ENCODE measurements around the gene TMPRSS6. TPM values are rescaled to one million over a fixed set of nuclear protein-coding genes. Genes with fewer than 3 reads are reported as not detected.

The TMPRSS6 gene
- total and polyA plus RNA-seq, 8 donors: 0.25 to 1.5 (median 0.46) TPM; not detected in 4

DNA sequence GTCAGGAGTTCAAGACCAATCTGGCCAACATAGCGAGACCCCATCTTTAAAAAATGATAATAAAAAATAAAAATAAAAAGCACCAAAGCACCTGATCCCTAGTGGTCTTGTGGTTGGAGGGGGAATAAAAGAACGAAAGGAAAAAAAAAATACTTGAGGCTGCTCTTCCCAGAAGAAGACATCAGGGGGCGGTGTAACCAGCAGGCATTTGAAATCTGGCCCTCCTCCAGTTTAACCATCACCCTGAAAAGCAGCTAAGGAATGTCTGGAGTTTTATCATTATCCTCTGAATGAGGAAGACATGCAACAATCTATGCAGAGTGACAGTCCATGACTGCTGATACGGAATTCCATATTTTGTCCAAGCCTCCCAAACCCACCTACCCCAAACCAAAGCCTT lies 63.6 kb downstream of the TMPRSS6 start:
- Histone ChIP-seq H3K9me3 (no peaks in the 10 kb centered on the region), H3K27ac (no peak overlapping the region), H3K4me1 (peaks cover under 1 to 25% (median 13%) of the 10 kb centered on the region in 4 donors), H3K27me3 (peaks cover 0 to 7% (median 0%) of the 10 kb centered on the region in 3 donors), H3K4me3 (no peak overlapping the region), H3K36me3 (no peaks in the 10 kb centered on the region)
- no peak for DNase-seq
- 40 to 54% (median 45%) methylated on average over 4 of the region's 4 CpGs for WGBS, 5 donors
- intact Hi-C loops (cut with DNase I; ENCODE audit: low total_unique reads): no loop called here
- TF ChIP-seq, protein P1, sequence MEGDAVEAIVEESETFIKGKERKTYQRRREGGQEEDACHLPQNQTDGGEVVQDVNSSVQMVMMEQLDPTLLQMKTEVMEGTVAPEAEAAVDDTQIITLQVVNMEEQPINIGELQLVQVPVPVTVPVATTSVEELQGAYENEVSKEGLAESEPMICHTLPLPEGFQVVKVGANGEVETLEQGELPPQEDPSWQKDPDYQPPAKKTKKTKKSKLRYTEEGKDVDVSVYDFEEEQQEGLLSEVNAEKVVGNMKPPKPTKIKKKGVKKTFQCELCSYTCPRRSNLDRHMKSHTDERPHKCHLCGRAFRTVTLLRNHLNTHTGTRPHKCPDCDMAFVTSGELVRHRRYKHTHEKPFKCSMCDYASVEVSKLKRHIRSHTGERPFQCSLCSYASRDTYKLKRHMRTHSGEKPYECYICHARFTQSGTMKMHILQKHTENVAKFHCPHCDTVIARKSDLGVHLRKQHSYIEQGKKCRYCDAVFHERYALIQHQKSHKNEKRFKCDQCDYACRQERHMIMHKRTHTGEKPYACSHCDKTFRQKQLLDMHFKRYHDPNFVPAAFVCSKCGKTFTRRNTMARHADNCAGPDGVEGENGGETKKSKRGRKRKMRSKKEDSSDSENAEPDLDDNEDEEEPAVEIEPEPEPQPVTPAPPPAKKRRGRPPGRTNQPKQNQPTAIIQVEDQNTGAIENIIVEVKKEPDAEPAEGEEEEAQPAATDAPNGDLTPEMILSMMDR (IDR thresholded peaks at IDR 0.05): peak in 2 of 7 experiments; percentile 16 to 26
- TF ChIP-seq POLR2AphosphoS5 (IDR thresholded peaks at IDR 0.05) (no peak), EP300 (IDR thresholded peaks at IDR 0.05) (no peak), POLR2A (IDR thresholded peaks at IDR 0.05) (no peak)

DNA sequence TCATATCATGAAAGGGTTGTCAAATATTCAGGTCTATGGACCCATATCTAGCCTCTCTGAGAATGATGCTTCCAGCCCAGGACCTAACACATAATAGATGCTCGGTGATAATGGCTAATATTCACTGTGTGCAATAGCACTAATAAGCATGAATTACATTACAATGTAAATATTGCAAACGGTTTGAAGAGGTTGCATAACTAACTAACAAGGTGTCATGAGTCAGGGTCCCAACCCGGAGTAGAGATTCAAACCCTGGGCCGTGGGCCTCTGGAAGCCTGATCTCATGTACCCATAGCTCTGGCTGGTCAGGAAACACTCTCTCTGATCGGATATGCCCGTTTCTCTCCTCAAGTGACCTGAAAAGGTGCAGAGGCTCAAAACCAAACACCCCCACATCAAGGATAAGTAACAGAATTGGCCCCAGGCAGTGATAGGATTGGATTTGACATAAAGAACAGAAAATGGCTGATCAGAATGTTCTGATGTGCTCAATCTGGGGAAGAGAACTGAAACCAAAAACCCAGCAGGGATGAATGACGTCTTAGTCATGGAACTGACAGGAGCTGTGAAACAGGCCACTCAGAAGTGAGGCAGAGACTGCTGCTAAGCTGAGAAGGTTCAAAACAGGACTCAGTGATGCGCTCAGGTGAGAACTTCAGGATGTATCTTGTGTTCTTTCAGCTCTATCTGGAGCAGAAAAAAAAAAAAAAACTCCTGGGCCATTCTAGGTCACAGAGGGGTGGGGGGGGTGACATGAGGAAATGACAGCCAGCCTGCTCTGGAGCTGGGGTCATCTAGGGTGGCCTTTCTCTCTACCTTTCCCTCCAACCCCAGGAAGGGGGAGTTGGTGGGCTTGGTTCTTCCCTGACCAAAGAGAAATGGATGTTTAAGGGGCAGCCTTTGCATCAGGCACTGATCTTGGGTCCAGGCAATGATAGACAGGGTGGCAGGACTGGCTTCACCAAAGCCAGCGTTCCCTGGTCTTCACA lies 64.6 kb downstream of the TMPRSS6 start:
- TF ChIP-seq, protein P1 (IDR thresholded peaks at IDR 0.05): no peak
- no peak for TF ChIP-seq POLR2AphosphoS5 (IDR thresholded peaks at IDR 0.05)
- no peak for TF ChIP-seq POLR2A (IDR thresholded peaks at IDR 0.05)
- WGBS, 5 donors: 67 to 75% (median 71%) methylated on average over 9 of the region's 9 CpGs
- peaks cover 0 to 7% (median 0%) of the 10 kb centered on the region in 3 donors for H3K27me3 ChIP-seq
- no peaks in the 10 kb centered on the region for H3K9me3 ChIP-seq
- no peak overlapping the region for H3K4me3 ChIP-seq
- H3K27ac ChIP-seq: no peak overlapping the region
- peaks cover 0 to 21% (median 14%) of the 10 kb centered on the region in 4 donors for H3K4me1 ChIP-seq
- no peaks in the 10 kb centered on the region for H3K36me3 ChIP-seq
- intact Hi-C loops (cut with DNase I; ENCODE audit: low total_unique reads): no loop called here
- DNase-seq: no peak

DNA sequence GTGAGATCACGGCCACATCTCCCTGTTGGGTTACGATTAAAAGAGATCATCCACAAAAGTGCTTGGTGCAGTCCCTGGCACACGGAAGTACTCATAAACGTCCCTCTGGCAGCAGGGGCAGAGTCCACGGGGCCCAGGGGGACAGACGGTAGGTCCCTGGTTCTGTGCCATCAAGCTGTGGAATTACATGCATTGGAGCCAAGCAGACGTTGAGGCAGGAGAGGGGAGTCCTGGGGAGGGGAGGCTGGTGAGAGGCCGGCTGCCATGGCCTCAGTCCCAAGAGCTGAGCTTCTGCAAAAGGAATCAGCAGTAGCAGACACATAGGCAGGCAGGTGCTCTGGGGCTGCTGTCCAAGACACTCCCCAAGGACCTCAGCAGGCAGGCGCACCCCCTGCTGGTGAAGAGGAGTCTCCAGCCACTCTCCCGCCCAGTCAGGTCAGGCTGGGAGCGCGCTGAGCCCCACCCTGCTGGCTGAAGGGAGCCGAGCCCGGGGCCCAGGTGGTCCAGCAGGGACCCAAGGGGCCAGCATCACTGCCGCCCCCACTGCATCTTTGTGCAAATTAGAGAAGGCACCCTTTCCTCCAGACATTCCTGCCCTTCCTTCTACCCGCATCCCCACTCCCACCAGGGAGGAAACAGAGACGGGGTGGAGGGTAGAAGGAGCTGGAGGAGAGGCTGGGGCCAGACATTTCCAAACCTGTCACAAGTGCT lies 65.5 kb downstream of the TMPRSS6 start:
- TF ChIP-seq POLR2A (IDR thresholded peaks at IDR 0.05) (no peak), POLR2AphosphoS5 (IDR thresholded peaks at IDR 0.05) (peak in 1 of 3 donors; percentile 40), EP300 (IDR thresholded peaks at IDR 0.05) (no peak)
- TF ChIP-seq, protein P1 (IDR thresholded peaks at IDR 0.05): peak in 5 of 7 experiments; percentile 54 to 89 (median 75)
- Histone ChIP-seq H3K36me3 (no peaks in the 10 kb centered on the region), H3K27me3 (peaks cover 0 to 7% (median 0%) of the 10 kb centered on the region in 3 donors), H3K4me1 (peaks cover 0 to 21% (median 14%) of the 10 kb centered on the region in 4 donors), H3K4me3 (no peak overlapping the region), H3K27ac (peak overlapping the region in 2 of 5 donors; percentile 43 to 69), H3K9me3 (no peaks in the 10 kb centered on the region)
- WGBS, 5 donors: 24 to 33% (median 27%) methylated on average over 15 to 17 of the region's 17 CpGs
- intact Hi-C loops (cut with DNase I; ENCODE audit: low total_unique reads): no loop called here
- DNase-seq: peak; percentile 88 to 90

DNA sequence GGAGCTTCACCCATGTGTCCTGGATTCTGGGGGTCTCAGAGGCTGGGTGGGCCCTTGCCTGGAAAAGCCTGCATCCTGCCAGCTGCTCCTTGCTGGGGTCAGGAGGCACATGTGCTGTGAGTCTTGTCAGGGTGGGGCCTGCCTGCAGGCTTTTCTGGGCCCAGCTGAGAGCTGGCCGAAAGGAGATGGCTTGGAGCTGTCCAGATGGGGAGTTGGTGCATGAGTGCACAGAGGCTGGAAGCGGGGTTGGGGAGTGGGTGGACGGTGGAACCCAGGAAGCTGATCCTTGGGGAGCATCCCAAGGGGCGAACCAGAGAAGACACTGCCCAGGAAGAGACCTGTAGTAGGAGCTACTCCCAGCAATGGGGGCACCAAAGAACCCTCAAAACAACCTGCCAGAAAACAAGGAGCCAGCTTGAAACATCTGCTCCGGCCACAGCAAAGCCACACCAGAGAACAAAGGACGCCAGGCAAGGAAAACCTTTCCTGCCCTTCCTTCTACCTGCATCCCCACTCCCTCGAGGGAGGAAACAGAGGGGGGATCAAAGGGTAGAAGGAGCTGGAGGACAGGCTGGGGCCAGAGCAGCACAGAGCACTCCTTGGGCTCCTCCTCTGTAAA lies 66.2 kb downstream of the TMPRSS6 start:
- 55 to 67% (median 63%) methylated on average over 7 of the region's 7 CpGs for WGBS, 5 donors
- intact Hi-C loops (cut with DNase I; ENCODE audit: low total_unique reads): no loop called here
- Histone ChIP-seq H3K4me3 (no peak overlapping the region), H3K27me3 (peaks cover 0 to 7% (median 0%) of the 10 kb centered on the region in 3 donors), H3K9me3 (no peaks in the 10 kb centered on the region), H3K27ac (peak overlapping the region in 2 of 5 donors; percentile 43 to 69), H3K4me1 (peaks cover 0 to 21% (median 14%) of the 10 kb centered on the region in 4 donors), H3K36me3 (no peaks in the 10 kb centered on the region)
- no peak for DNase-seq
- TF ChIP-seq POLR2A (IDR thresholded peaks at IDR 0.05) (no peak), EP300 (IDR thresholded peaks at IDR 0.05) (no peak), POLR2AphosphoS5 (IDR thresholded peaks at IDR 0.05) (no peak)
- TF ChIP-seq, protein P1 (IDR thresholded peaks at IDR 0.05): no peak

Data from stomach (tissue), 9 donors.